Subcutaneous adipose tissue (tissue), 4 donors: ENCODE data around the gene UBE2G2. TPM values are rescaled to one million over a fixed set of nuclear protein-coding genes. Genes with fewer than 3 reads are reported as not detected.

Source experiments
- CTCF ChIP-seq: fragments of 450-650 bp; IDR thresholded peaks from one replicate; pipeline ENCODE4 v1.5.1; 2016; ENCODE audit warnings: low read depth, mild to moderate bottlenecking, control low read depth, antibody characterized with exemption, moderate library complexity
- total RNA-seq, 4 donors: library from RNA; depleted of rRNA; stranded (reverse); fragments of >200 nt; gene quantifications; one replicate each; pipeline ENCODE4 v1.1.0, GENCODE V29; 2016

Gene UBE2G2
- total RNA-seq, 4 donors from 2014 or later = 64.4 to 144 (median 100) TPM

GRCh38 chr21:44730028-44730395, 71.6 kb downstream of the UBE2G2 start:
- no peak for TF ChIP-seq CTCF

- no peak for TF ChIP-seq CTCF
Observed at GRCh38 chr21:44729336-44730027, 72.1 kb downstream of the UBE2G2 start.

- no peak for TF ChIP-seq CTCF
Observed at GRCh38 chr21:44728716-44729115, 72.9 kb downstream of the UBE2G2 start.

- no peak for TF ChIP-seq CTCF
Observed at GRCh38 chr21:44727757-44728156, 73.9 kb downstream of the UBE2G2 start.

- no peak for TF ChIP-seq CTCF
Observed at GRCh38 chr21:44727321-44727720, 74.3 kb downstream of the UBE2G2 start.

- no peak for TF ChIP-seq CTCF
Observed at GRCh38 chr21:44726826-44727225, 74.8 kb downstream of the UBE2G2 start.

GRCh38 chr21:44724926-44725325, 76.7 kb downstream of the UBE2G2 start:
- TF ChIP-seq CTCF = no peak
